WTC11 (cell line): ENCODE measurements around the gene SUGP2. TPM values are rescaled to one million over a fixed set of nuclear protein-coding genes. Genes with fewer than 3 reads are reported as not detected.

Source experiments
- ATAC-seq: fragments of 200-7000 bp; cut with Tn5 transposase; 2 replicates; pipeline ENCODE4 v1.10.0; 2021; ENCODE audit warnings: mild to moderate bottlenecking, moderate library complexity
- CTCF ChIA-PET: fragments of 300-600 bp; sonication (Branson Sonifier 250); formaldehyde crosslinking; loops from one replicate; lab custom pipeline; 2021; ENCODE audit warnings: antibody characterized with exemption; lab: Charles Lee
- POLR2A ChIA-PET: fragments of 350-600 bp; sonication (Branson Sonifier 250); formaldehyde crosslinking; loops from one replicate; lab custom pipeline; 2021; ENCODE audit warnings: antibody characterized with exemption; lab: Charles Lee
- DNase-seq: peaks from one replicate; pipeline ENCODE4 v3.0.0; 2021; ENCODE audit warnings: low spot score
- H3K27ac Mint-ChIP-seq: 2 replicates; pipeline ENCODE4 v1.8.0; 2021; ENCODE audit warnings: mixed read lengths
- H3K27me3 Mint-ChIP-seq: 2 replicates; pipeline ENCODE4 v1.8.0; 2021; ENCODE audit warnings: low read depth, mild to moderate bottlenecking, moderate library complexity, mixed read lengths
- H3K36me3 Mint-ChIP-seq: 2 replicates; pipeline ENCODE4 v1.8.0; 2021; ENCODE audit warnings: mixed read lengths
- H3K4me1 Mint-ChIP-seq: 2 replicates; pipeline ENCODE4 v1.8.0; 2022; ENCODE audit warnings: mixed read lengths
- H3K4me3 Mint-ChIP-seq: 2 replicates; pipeline ENCODE4 v1.8.0; 2021; ENCODE audit warnings: mild to moderate bottlenecking, moderate library complexity, mixed read lengths
- H3K9me3 Mint-ChIP-seq: 2 replicates; pipeline ENCODE4 v1.8.0; 2021; ENCODE audit warnings: mixed read lengths
- AFF4 ChIP-seq: sonication (generic); formaldehyde crosslinking; IDR thresholded peaks from 2 replicates; pipeline ENCODE4 v1.8.1; 2023; ENCODE audit warnings: mild to moderate bottlenecking, missing genetic modification reagents, borderline replicate concordance
- EMX1 ChIP-seq: fragments of 250-450 bp; sonication (Bioruptor Pico); IDR thresholded peaks from 2 replicates; pipeline ENCODE4 v1.8.0; 2021; ENCODE audit warnings: mild to moderate bottlenecking
- FOXP4 ChIP-seq: sonication (generic); formaldehyde crosslinking; IDR thresholded peaks from 2 replicates; pipeline ENCODE4 v1.8.0; 2022; ENCODE audit warnings: mild to moderate bottlenecking, missing genetic modification reagents
- JAZF1 ChIP-seq: fragments of 250-450 bp; sonication (Bioruptor Pico); IDR thresholded peaks from 2 replicates; pipeline ENCODE4 v1.9.0; 2021; ENCODE audit warnings: moderate library complexity, mild to moderate bottlenecking, inconsistent platforms
- NR1H2 ChIP-seq: sonication (generic); formaldehyde crosslinking; IDR thresholded peaks from 2 replicates; pipeline ENCODE4 v1.9.0; 2021; ENCODE audit warnings: mild to moderate bottlenecking, moderate library complexity, missing genetic modification reagents
- PRRX2 ChIP-seq: fragments of 250-450 bp; sonication (Bioruptor Pico); IDR thresholded peaks from 2 replicates; pipeline ENCODE4 v1.8.0; 2021; ENCODE audit warnings: mild to moderate bottlenecking
- TCF7 ChIP-seq: sonication (generic); formaldehyde crosslinking; IDR thresholded peaks from 2 replicates; pipeline ENCODE4 v1.8.0; 2022; ENCODE audit warnings: mild to moderate bottlenecking, low read depth, missing genetic modification reagents, moderate library complexity
- USF2 ChIP-seq: sonication (generic); formaldehyde crosslinking; IDR thresholded peaks from 2 replicates; pipeline ENCODE4 v1.8.1; 2023; ENCODE audit warnings: mild to moderate bottlenecking, missing genetic modification reagents, moderate library complexity
- ZBTB21 ChIP-seq: sonication (generic); formaldehyde crosslinking; IDR thresholded peaks from 2 replicates; pipeline ENCODE4 v1.8.1; 2023; ENCODE audit warnings: mild to moderate bottlenecking, missing genetic modification reagents, borderline replicate concordance
- ZNF317 ChIP-seq: sonication (generic); formaldehyde crosslinking; IDR thresholded peaks from 2 replicates; pipeline ENCODE4 v1.8.1; 2023; ENCODE audit warnings: low read depth, mild to moderate bottlenecking, moderate library complexity, missing genetic modification reagents, borderline replicate concordance
- ZNF671 ChIP-seq: fragments of 250-450 bp; sonication (Bioruptor Pico); IDR thresholded peaks from 2 replicates; pipeline ENCODE4 v1.8.0; 2021; ENCODE audit warnings: mild to moderate bottlenecking
- total RNA-seq: library from RNA; stranded (reverse); gene quantifications from 3 replicates; pipeline ENCODE4 v1.2.3, GENCODE V29; 2021
- TF ChIP-seq, protein P1 (sequence below): fragments of 250-450 bp; sonication (Bioruptor Pico); IDR thresholded peaks from 2 replicates; pipeline ENCODE4 v1.9.0; 2021; ENCODE audit warnings: mild to moderate bottlenecking
- TF ChIP-seq, protein P2 (sequence below): sonication (generic); formaldehyde crosslinking; conservative IDR thresholded peaks from 2 replicates; pipeline ENCODE4 v1.8.1; 2023; ENCODE audit warnings: mild to moderate bottlenecking, low read depth, missing genetic modification reagents, moderate library complexity
- TF ChIP-seq, protein P3 (sequence below): sonication (generic); formaldehyde crosslinking; IDR thresholded peaks from 2 replicates; pipeline ENCODE4 v1.8.1; 2023; ENCODE audit warnings: mild to moderate bottlenecking, missing genetic modification reagents

SUGP2 gene
- total RNA-seq, 1 experiment from 2014 or later = 160 TPM

- TF ChIP-seq, protein P1, sequence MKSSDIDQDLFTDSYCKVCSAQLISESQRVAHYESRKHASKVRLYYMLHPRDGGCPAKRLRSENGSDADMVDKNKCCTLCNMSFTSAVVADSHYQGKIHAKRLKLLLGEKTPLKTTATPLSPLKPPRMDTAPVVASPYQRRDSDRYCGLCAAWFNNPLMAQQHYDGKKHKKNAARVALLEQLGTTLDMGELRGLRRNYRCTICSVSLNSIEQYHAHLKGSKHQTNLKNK (CRISPR knock-in tag) = no peak
- TF ChIP-seq ZBTB21 (no peak), USF2 (CRISPR knock-in tag) (no peak), AFF4 (no peak), EMX1 (CRISPR knock-in tag) (no peak)
- TF ChIP-seq, protein P2, sequence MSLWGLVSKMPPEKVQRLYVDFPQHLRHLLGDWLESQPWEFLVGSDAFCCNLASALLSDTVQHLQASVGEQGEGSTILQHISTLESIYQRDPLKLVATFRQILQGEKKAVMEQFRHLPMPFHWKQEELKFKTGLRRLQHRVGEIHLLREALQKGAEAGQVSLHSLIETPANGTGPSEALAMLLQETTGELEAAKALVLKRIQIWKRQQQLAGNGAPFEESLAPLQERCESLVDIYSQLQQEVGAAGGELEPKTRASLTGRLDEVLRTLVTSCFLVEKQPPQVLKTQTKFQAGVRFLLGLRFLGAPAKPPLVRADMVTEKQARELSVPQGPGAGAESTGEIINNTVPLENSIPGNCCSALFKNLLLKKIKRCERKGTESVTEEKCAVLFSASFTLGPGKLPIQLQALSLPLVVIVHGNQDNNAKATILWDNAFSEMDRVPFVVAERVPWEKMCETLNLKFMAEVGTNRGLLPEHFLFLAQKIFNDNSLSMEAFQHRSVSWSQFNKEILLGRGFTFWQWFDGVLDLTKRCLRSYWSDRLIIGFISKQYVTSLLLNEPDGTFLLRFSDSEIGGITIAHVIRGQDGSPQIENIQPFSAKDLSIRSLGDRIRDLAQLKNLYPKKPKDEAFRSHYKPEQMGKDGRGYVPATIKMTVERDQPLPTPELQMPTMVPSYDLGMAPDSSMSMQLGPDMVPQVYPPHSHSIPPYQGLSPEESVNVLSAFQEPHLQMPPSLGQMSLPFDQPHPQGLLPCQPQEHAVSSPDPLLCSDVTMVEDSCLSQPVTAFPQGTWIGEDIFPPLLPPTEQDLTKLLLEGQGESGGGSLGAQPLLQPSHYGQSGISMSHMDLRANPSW (CRISPR knock-in tag) = no peak
Measured at GRCh38 chr19:19068659-19069654, 35.6 kb upstream of the SUGP2 start (continued).

- H3K9me3 Mint-ChIP-seq = no peaks in the 10 kb centered on the region
- H3K4me1 Mint-ChIP-seq = peaks cover 18% of the 10 kb centered on the region
- no peaks in the 10 kb centered on the region for H3K36me3 Mint-ChIP-seq
- no peak overlapping the region for H3K4me3 Mint-ChIP-seq
- ChIA-PET POLR2A (no interaction called here), CTCF (interaction anchor here (0.7 to 2.3 kb wide), 4 partner anchors 43 to 158 kb away, joined by 3 to 15 read pairs (median 7); no protein-coding TSS in a partner anchor)
- peaks cover 90% of the 10 kb centered on the region for H3K27me3 Mint-ChIP-seq
- no peak overlapping the region for H3K27ac Mint-ChIP-seq
- ATAC-seq (no peak), DNase-seq (no peak)
- TF ChIP-seq, protein P3, sequence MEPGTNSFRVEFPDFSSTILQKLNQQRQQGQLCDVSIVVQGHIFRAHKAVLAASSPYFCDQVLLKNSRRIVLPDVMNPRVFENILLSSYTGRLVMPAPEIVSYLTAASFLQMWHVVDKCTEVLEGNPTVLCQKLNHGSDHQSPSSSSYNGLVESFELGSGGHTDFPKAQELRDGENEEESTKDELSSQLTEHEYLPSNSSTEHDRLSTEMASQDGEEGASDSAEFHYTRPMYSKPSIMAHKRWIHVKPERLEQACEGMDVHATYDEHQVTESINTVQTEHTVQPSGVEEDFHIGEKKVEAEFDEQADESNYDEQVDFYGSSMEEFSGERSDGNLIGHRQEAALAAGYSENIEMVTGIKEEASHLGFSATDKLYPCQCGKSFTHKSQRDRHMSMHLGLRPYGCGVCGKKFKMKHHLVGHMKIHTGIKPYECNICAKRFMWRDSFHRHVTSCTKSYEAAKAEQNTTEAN (CRISPR knock-in tag) = no peak
- TF ChIP-seq NR1H2 (CRISPR knock-in tag) (no peak), ZNF317 (CRISPR knock-in tag) (no peak), PRRX2 (no peak), AFF4 (no peak), FOXP4 (CRISPR knock-in tag) (no peak), ZNF671 (CRISPR knock-in tag) (no peak), JAZF1 (CRISPR knock-in tag) (no peak), TCF7 (CRISPR knock-in tag) (no peak)
Measured at GRCh38 chr19:19067276-19068072, 34.2 kb upstream of the SUGP2 start.
